K562 treated with DMSO at 1 percent for 4 hours (cell line): ENCODE data around the gene SALL3. TPM values are rescaled to one million over a fixed set of nuclear protein-coding genes. Genes with fewer than 3 reads are reported as not detected.

Source experiments
- total RNA-seq: library from RNA; unstranded; fragments of 300-600 nt; gene quantifications from 2 replicates; pipeline ENCODE4 v1.2.3, GENCODE V29; 2022; ENCODE audit not compliant: insufficient read depth

SALL3 gene
- not detected in 2 replicates for total RNA-seq

DNA sequence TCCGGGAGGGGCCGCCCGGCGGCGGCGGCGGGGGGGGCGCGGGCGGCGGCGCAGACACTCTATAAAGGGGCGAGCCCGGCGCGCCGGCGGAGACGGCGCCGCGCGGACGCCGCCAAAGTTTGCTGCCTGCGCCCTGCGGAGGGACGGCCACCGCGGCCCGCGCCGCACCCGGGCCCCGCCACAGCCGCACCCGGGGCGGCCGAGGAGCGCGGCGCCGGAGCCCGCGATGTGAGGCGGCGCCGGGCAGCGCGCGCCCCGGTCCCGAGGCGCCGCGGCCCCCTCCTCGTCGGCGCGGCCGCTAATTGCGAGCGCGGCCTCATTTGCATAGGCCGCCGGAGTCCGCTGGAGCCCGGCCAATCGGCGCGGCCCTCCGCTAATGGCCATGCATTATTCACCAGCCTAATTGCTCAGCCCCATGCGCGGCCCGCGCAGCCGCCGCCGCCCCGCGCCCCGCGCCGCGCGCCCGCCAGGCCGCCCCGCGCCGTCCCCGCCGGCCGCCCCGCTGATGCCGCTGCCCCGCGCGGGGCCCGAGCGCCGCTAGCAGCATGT lies at the start of gene SALL3:
Gene SALL3, plus strand, starts transcription at position 89 of the 549 bp plus-strand sequence. Its CDS starts 457 bp downstream, at position 546.

Other genes with a start within 250 kb of the SALL3 start
- 5.2 and 5.5 TPM in 2 replicates for gene ATP9B, start 89.6 kb downstream of the SALL3 start, total RNA-seq